Transverse colon (tissue), 4 donors: ENCODE data around the gene CHMP6. TPM values are rescaled to one million over a fixed set of nuclear protein-coding genes. Genes with fewer than 3 reads are reported as not detected.

Experiments
- DNase-seq: peaks from one replicate; pipeline ENCODE4 v3.0.0-alpha.2; 2019
- H3K27ac ChIP-seq, 4 donors: fragments of 200-600 bp; sonication (generic); 2 replicates each; pipeline ENCODE4 v1.5.1; 2016 to 2018; ENCODE audit warnings: inconsistent platforms in 4 of 4
- H3K27me3 ChIP-seq: fragments of 200-600 bp; sonication (generic); 2 replicates; pipeline ENCODE4 v1.5.1; 2017; ENCODE audit warnings: inconsistent platforms
- H3K36me3 ChIP-seq, 4 donors: fragments of 200-600 bp; sonication (generic); 2 replicates each; pipeline ENCODE4 v1.5.1; 2017 to 2019; ENCODE audit warnings: inconsistent platforms in 4 of 4
- H3K4me1 ChIP-seq, 4 donors: fragments of 200-600 bp; sonication (generic); 2 replicates each; pipeline ENCODE4 v1.5.1; 2017 to 2020; ENCODE audit warnings: inconsistent platforms in 4 of 4
- H3K4me3 ChIP-seq, 4 donors: fragments of 200-600 bp; sonication (generic); 1 replicate in 1 of 4; 2 replicates in 3 of 4; pipeline versions ENCODE4 v1.5.1 to v1.6.1; 2017 to 2019; ENCODE audit warnings: inconsistent platforms in 4 of 4
- H3K9me3 ChIP-seq, 2 donors: fragments of 200-600 bp; sonication (generic); 2 replicates each; pipeline ENCODE4 v1.5.1; 2017 to 2019; ENCODE audit warnings: inconsistent platforms in 2 of 2
- CTCF ChIP-seq, 5 experiments: fragments of 200-600 bp in 3 of 5; fragments of 450-650 bp in 2 of 5; sonication (generic) in 3 of 5; IDR thresholded peaks; 1 replicate in 2 of 5; 2 replicates in 3 of 5; pipeline ENCODE4 v1.5.1; 2016 to 2017; ENCODE audit warnings: antibody characterized with exemption in 5 of 5, inconsistent platforms in 3 of 5, mild to moderate bottlenecking in 2 of 5, moderate library complexity in 1 of 5
- EP300 ChIP-seq: sonication (generic); formaldehyde crosslinking; IDR thresholded peaks from one replicate; pipeline ENCODE4 v1.6.1; 2017; ENCODE audit warnings: antibody characterized with exemption, low read depth
- POLR2A ChIP-seq: fragments of 450-650 bp; IDR thresholded peaks from one replicate; pipeline ENCODE4 v1.6.1; 2016; ENCODE audit warnings: antibody characterized with exemption, mild to moderate bottlenecking, moderate library complexity
- POLR2AphosphoS5 ChIP-seq, 3 donors: sonication (generic); formaldehyde crosslinking; IDR thresholded peaks; one replicate each; pipeline ENCODE4 v1.6.1; 2016; ENCODE audit warnings: antibody characterized with exemption in 3 of 3
- WGBS, 2 donors: methylation state at CpG; one replicate each; pipeline ENCODE4 v1.1.5; 2018; ENCODE audit warnings: low coverage in 1 of 2; 5-methylcytosine and 5-hydroxymethylcytosine counted together
- in situ Hi-C, 4 donors: fragments of 200-750 bp; cut with MboI; loops; one replicate each; pipeline versions ENCODE4 v1.15.0 to v1.15.1; 2017; ENCODE audit warnings: low sequenced_read_pairs in 3 of 4, low pct_ligation_motif_present in 1 of 4, low pct_unique_long_range_greater_than_20kb in 1 of 4
- intact Hi-C: fragments of 100-400 bp; cut with DNase I; formaldehyde crosslinking; loops from one replicate; pipeline ENCODE4 v1.15.1; 2023; ENCODE audit warnings: low total_unique reads
- total RNA-seq, 4 donors: library from RNA; depleted of rRNA; stranded (reverse); fragments of >200 nt; gene quantifications; one replicate each; pipeline ENCODE4 v1.1.0, GENCODE V29; 2016

The CHMP6 gene
- total RNA-seq, 4 donors from 2014 or later = 38.6 to 107 (median 41.7) TPM

GRCh38 chr17:81010935-81011334 lies 19.3 kb downstream of the CHMP6 start:
- Histone ChIP-seq H3K36me3 (no peaks in the 10 kb centered on the region), H3K27ac (no peak overlapping the region), H3K9me3 (peaks cover 0 to 5% of the 10 kb centered on the region in 2 donors), H3K27me3 (peaks cover 4% of the 10 kb centered on the region), H3K4me1 (no peaks in the 10 kb centered on the region), H3K4me3 (no peak overlapping the region)
- DNase-seq = no peak
- 58 to 67% methylated on average over 2 of the region's 2 CpGs for WGBS, 2 donors
- TF ChIP-seq POLR2A = no peak
- TF ChIP-seq CTCF (IDR thresholded peaks at IDR 0.05) = no peak
- no peak for TF ChIP-seq POLR2AphosphoS5 (IDR thresholded peaks at IDR 0.05)
- no peak for TF ChIP-seq EP300
- intact Hi-C loops (no loop called here), in situ Hi-C loops (no loop called here)

GRCh38 chr17:81011951-81012350 lies 20.3 kb downstream of the CHMP6 start:
- WGBS, 2 donors = 61 to 63% methylated on average over 2 to 3 of the region's 3 CpGs
- no peak overlapping the region for H3K27ac ChIP-seq
- in situ Hi-C loops (no loop called here), intact Hi-C loops (no loop called here)
- peaks cover 0 to 10% of the 10 kb centered on the region in 2 donors for H3K9me3 ChIP-seq
- no peaks in the 10 kb centered on the region for H3K27me3 ChIP-seq
- no peak for TF ChIP-seq EP300
- H3K4me1 ChIP-seq = peaks cover 0 to under 1% (median 0%) of the 10 kb centered on the region in 4 donors
- DNase-seq = no peak
- no peak overlapping the region for H3K4me3 ChIP-seq
- no peaks in the 10 kb centered on the region for H3K36me3 ChIP-seq

GRCh38 chr17:81012574-81013447 lies 21.2 kb downstream of the CHMP6 start:
- H3K36me3 ChIP-seq = no peaks in the 10 kb centered on the region
- in situ Hi-C loops = no loop called here
- H3K4me1 ChIP-seq = peaks cover 0 to 9% (median 4%) of the 10 kb centered on the region in 4 donors
- intact Hi-C loops = no loop called here
- no peak for DNase-seq
- WGBS, 2 donors = 84% methylated on average over 13 of the region's 13 CpGs; no CpG with 5 or more reads in 1 of the 2 donors
- H3K27ac ChIP-seq = no peak overlapping the region
- no peak for TF ChIP-seq POLR2A
- TF ChIP-seq EP300 = no peak
- no peak for TF ChIP-seq CTCF (IDR thresholded peaks at IDR 0.05)
- no peak for TF ChIP-seq POLR2AphosphoS5 (IDR thresholded peaks at IDR 0.05)
- no peaks in the 10 kb centered on the region for H3K27me3 ChIP-seq
- peaks cover 0 to 10% of the 10 kb centered on the region in 2 donors for H3K9me3 ChIP-seq
- no peak overlapping the region for H3K4me3 ChIP-seq

- WGBS, 2 donors = 66 to 81% methylated on average over 5 to 6 of the region's 6 CpGs
- no peak for TF ChIP-seq CTCF (IDR thresholded peaks at IDR 0.05)
- no peak for TF ChIP-seq EP300
- TF ChIP-seq POLR2A = no peak
- TF ChIP-seq POLR2AphosphoS5 (IDR thresholded peaks at IDR 0.05) = no peak
- Histone ChIP-seq H3K4me3 (no peak overlapping the region), H3K9me3 (peaks cover 0 to 10% of the 10 kb centered on the region in 2 donors), H3K27me3 (no peaks in the 10 kb centered on the region), H3K36me3 (no peaks in the 10 kb centered on the region), H3K4me1 (peaks cover 0 to 17% (median 12%) of the 10 kb centered on the region in 4 donors), H3K27ac (no peak overlapping the region)
- intact Hi-C loops (no loop called here), in situ Hi-C loops (no loop called here)
- DNase-seq = no peak
Observed at GRCh38 chr17:81013642-81014041, 22.0 kb downstream of the CHMP6 start.
